Measurements from ENCODE around the gene KIF26B.

KIF26B gene

GRCh38 chr1:245363461-245364200 is 208.8 kb downstream of the KIF26B start:
- peak; percentile 51 for ATAC-seq

GRCh38 chr1:245365095-245366020 is 210.6 kb downstream of the KIF26B start:
- Mint-ChIP-seq H3K9me3 (no peaks in the 10 kb centered on the region), H3K4me1 (peaks cover 10% of the 10 kb centered on the region), H3K4me3 (no peak overlapping the region), H3K27ac (peak overlapping the region in 1 of 2 donors; percentile 1), H3K27me3 (peaks cover 10% of the 10 kb centered on the region)
- no peak for ATAC-seq
- DNase-seq = no peak

More at GRCh38 chr1:245363461-245364200, 208.8 kb downstream of the KIF26B start:
- H3K27me3 Mint-ChIP-seq = peaks cover 10% of the 10 kb centered on the region
- H3K4me3 Mint-ChIP-seq = peak overlapping the region in 1 of 2 donors; percentile 51
- peaks cover 10% of the 10 kb centered on the region for H3K4me1 Mint-ChIP-seq
- no peaks in the 10 kb centered on the region for H3K9me3 Mint-ChIP-seq
- H3K27ac Mint-ChIP-seq = peak overlapping the region in 1 of 2 donors; percentile 57
- DNase-seq = no peak

GRCh38 chr1:245366886-245367285 is 212.1 kb downstream of the KIF26B start:
- peaks cover 10% of the 10 kb centered on the region for H3K27me3 Mint-ChIP-seq
- H3K27ac Mint-ChIP-seq = no peak overlapping the region
- H3K4me1 Mint-ChIP-seq = peaks cover 10% of the 10 kb centered on the region
- no peaks in the 10 kb centered on the region for H3K9me3 Mint-ChIP-seq
- ATAC-seq = peak; percentile 38
- DNase-seq = no peak
- H3K4me3 Mint-ChIP-seq = no peak overlapping the region

- H3K4me3 Mint-ChIP-seq = no peak overlapping the region
- no peak overlapping the region for H3K27ac Mint-ChIP-seq
- peaks cover 4% of the 10 kb centered on the region for H3K4me1 Mint-ChIP-seq
- DNase-seq (no peak), ATAC-seq (no peak)
- H3K27me3 Mint-ChIP-seq = peaks cover 10% of the 10 kb centered on the region
- no peaks in the 10 kb centered on the region for H3K9me3 Mint-ChIP-seq
Observed at GRCh38 chr1:245370175-245370825, 215.5 kb downstream of the KIF26B start.

- H3K27ac Mint-ChIP-seq = no peak overlapping the region
- H3K9me3 Mint-ChIP-seq = no peaks in the 10 kb centered on the region
- ATAC-seq = no peak
- H3K4me3 Mint-ChIP-seq = no peak overlapping the region
- DNase-seq = no peak
- H3K4me1 Mint-ChIP-seq = peaks cover 11% of the 10 kb centered on the region
- H3K27me3 Mint-ChIP-seq = peaks cover 10% of the 10 kb centered on the region
Observed at GRCh38 chr1:245370905-245371581, 216.3 kb downstream of the KIF26B start.

GRCh38 chr1:245373131-245373530 is 218.3 kb downstream of the KIF26B start:
- no peak for DNase-seq
- no peak overlapping the region for H3K4me3 Mint-ChIP-seq
- no peak for ATAC-seq
- no peaks in the 10 kb centered on the region for H3K9me3 Mint-ChIP-seq
- H3K4me1 Mint-ChIP-seq = peaks cover 27% of the 10 kb centered on the region
- peaks cover 10% of the 10 kb centered on the region for H3K27me3 Mint-ChIP-seq
- H3K27ac Mint-ChIP-seq = no peak overlapping the region

GRCh38 chr1:245375789-245376460 is 221.1 kb downstream of the KIF26B start:
- peak in 1 of 2 donors; percentile 19 for DNase-seq
- Mint-ChIP-seq H3K4me3 (no peak overlapping the region), H3K4me1 (peaks cover 52% of the 10 kb centered on the region), H3K27me3 (peaks cover 10% of the 10 kb centered on the region), H3K9me3 (no peaks in the 10 kb centered on the region), H3K27ac (no peak overlapping the region)
- ATAC-seq = peak; percentile 40

GRCh38 chr1:245377854-245378253 is 223.1 kb downstream of the KIF26B start:
- peak overlapping the region; percentile 29 to 53 for H3K4me3 Mint-ChIP-seq
- peaks cover 52% of the 10 kb centered on the region for H3K4me1 Mint-ChIP-seq
- ATAC-seq (peak; percentile 58), DNase-seq (peak in 1 of 2 donors; percentile 15)
- H3K27me3 Mint-ChIP-seq = peaks cover 6% of the 10 kb centered on the region
- no peaks in the 10 kb centered on the region for H3K9me3 Mint-ChIP-seq
- no peak overlapping the region for H3K27ac Mint-ChIP-seq

- Mint-ChIP-seq H3K4me3 (no peak overlapping the region), H3K27me3 (peaks cover 1% of the 10 kb centered on the region), H3K4me1 (peaks cover 52% of the 10 kb centered on the region), H3K9me3 (no peaks in the 10 kb centered on the region), H3K27ac (no peak overlapping the region)
- ATAC-seq (peak; percentile 86), DNase-seq (peak; percentile 39 to 50)
Observed at GRCh38 chr1:245378311-245378722, 223.5 kb downstream of the KIF26B start.

- H3K27me3 Mint-ChIP-seq = no peaks in the 10 kb centered on the region
- DNase-seq (no peak), ATAC-seq (peak; percentile 34)
- no peaks in the 10 kb centered on the region for H3K9me3 Mint-ChIP-seq
- peaks cover 52% of the 10 kb centered on the region for H3K4me1 Mint-ChIP-seq
- no peak overlapping the region for H3K27ac Mint-ChIP-seq
- no peak overlapping the region for H3K4me3 Mint-ChIP-seq
Observed at GRCh38 chr1:245378745-245379144, 224.0 kb downstream of the KIF26B start.

GRCh38 chr1:245380790-245381535 is 226.2 kb downstream of the KIF26B start:
- peaks cover 41% of the 10 kb centered on the region for H3K4me1 Mint-ChIP-seq
- no peak overlapping the region for H3K27ac Mint-ChIP-seq
- ATAC-seq (no peak), DNase-seq (no peak)
- H3K9me3 Mint-ChIP-seq = no peaks in the 10 kb centered on the region
- no peak overlapping the region for H3K4me3 Mint-ChIP-seq
- peaks cover 8% of the 10 kb centered on the region for H3K27me3 Mint-ChIP-seq

- DNase-seq (no peak), ATAC-seq (no peak)
- peaks cover 26% of the 10 kb centered on the region for H3K4me1 Mint-ChIP-seq
- peaks cover 8% of the 10 kb centered on the region for H3K27me3 Mint-ChIP-seq
- no peak overlapping the region for H3K27ac Mint-ChIP-seq
- H3K4me3 Mint-ChIP-seq = no peak overlapping the region
- H3K9me3 Mint-ChIP-seq = no peaks in the 10 kb centered on the region
Observed at GRCh38 chr1:245382981-245383380, 228.2 kb downstream of the KIF26B start.

- H3K27me3 Mint-ChIP-seq = peaks cover 8% of the 10 kb centered on the region
- H3K9me3 Mint-ChIP-seq = no peaks in the 10 kb centered on the region
- H3K4me3 Mint-ChIP-seq = no peak overlapping the region
- ATAC-seq (no peak), DNase-seq (no peak)
- peaks cover 19% of the 10 kb centered on the region for H3K4me1 Mint-ChIP-seq
- no peak overlapping the region for H3K27ac Mint-ChIP-seq
Observed at GRCh38 chr1:245383396-245384330, 228.9 kb downstream of the KIF26B start.

Data from stimulated activated naive CD8-positive, alpha-beta T cell treated with anti-CD3 and anti-CD28 coated beads, Interleukin-15, amount 100 ng/mL, for 72 hours (primary cell).